ENCODE data around the gene CCBE1.

GRCh38 chr18:59420244-59420643 lies 277.0 kb downstream of the CCBE1 start:
- TF ChIP-seq, protein P1, sequence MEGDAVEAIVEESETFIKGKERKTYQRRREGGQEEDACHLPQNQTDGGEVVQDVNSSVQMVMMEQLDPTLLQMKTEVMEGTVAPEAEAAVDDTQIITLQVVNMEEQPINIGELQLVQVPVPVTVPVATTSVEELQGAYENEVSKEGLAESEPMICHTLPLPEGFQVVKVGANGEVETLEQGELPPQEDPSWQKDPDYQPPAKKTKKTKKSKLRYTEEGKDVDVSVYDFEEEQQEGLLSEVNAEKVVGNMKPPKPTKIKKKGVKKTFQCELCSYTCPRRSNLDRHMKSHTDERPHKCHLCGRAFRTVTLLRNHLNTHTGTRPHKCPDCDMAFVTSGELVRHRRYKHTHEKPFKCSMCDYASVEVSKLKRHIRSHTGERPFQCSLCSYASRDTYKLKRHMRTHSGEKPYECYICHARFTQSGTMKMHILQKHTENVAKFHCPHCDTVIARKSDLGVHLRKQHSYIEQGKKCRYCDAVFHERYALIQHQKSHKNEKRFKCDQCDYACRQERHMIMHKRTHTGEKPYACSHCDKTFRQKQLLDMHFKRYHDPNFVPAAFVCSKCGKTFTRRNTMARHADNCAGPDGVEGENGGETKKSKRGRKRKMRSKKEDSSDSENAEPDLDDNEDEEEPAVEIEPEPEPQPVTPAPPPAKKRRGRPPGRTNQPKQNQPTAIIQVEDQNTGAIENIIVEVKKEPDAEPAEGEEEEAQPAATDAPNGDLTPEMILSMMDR (IDR thresholded peaks at IDR 0.05): no peak
- TF ChIP-seq POLR2A (IDR thresholded peaks at IDR 0.05): no peak

Measured in adrenal gland (tissue), 5 donors.